OCI-LY1 (cell line): ENCODE data around the gene SELENOI.

ENCODE experiments used
- EZH2 ChIP-seq: fragments of 200-600 bp; sonication (generic), shearing (Covaris generic); IDR thresholded peaks from 2 replicates; pipeline ENCODE4 v1.8.0; 2017; ENCODE audit warnings: borderline replicate concordance, mixed run types, mild to moderate bottlenecking, antibody characterized with exemption, low read length, moderate library complexity, mixed read lengths
- TF ChIP-seq, protein P1 (sequence below): fragments of 200-600 bp; sonication (generic), shearing (Covaris generic); IDR thresholded peaks from 2 replicates; pipeline ENCODE4 v1.5.1; 2017; ENCODE audit warnings: mild to moderate bottlenecking, antibody characterized with exemption, low read length, moderate library complexity, mixed read lengths

DNA sequence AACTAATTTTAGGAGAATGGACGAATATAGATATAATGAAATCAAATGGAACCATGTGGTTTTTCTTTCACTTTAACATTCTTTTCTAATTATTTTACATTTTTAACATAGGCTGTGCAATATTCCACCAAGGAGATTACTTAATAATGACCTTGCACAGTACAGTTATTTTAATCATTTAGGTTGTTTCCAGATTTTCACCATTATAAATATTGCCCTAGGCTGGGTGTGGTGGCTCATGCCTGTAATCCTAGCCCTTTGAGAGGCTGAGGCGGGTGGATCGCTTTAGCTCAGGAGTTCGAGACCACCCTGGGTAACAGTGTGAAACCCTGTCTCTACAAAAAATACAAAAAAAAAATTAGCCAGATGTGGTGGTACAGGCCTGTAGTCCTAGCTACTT is 41.2 kb downstream of the SELENOI start:
- no peak for TF ChIP-seq EZH2
- TF ChIP-seq, protein P1, sequence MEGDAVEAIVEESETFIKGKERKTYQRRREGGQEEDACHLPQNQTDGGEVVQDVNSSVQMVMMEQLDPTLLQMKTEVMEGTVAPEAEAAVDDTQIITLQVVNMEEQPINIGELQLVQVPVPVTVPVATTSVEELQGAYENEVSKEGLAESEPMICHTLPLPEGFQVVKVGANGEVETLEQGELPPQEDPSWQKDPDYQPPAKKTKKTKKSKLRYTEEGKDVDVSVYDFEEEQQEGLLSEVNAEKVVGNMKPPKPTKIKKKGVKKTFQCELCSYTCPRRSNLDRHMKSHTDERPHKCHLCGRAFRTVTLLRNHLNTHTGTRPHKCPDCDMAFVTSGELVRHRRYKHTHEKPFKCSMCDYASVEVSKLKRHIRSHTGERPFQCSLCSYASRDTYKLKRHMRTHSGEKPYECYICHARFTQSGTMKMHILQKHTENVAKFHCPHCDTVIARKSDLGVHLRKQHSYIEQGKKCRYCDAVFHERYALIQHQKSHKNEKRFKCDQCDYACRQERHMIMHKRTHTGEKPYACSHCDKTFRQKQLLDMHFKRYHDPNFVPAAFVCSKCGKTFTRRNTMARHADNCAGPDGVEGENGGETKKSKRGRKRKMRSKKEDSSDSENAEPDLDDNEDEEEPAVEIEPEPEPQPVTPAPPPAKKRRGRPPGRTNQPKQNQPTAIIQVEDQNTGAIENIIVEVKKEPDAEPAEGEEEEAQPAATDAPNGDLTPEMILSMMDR, result no peak
